ENCODE measurements around the gene PADI3. TPM values are rescaled to one million over a fixed set of nuclear protein-coding genes. Genes with fewer than 3 reads are reported as not detected.
"Not testable (repeated sequence)": the region's sequence is repeated elsewhere in the genome, so short reads cannot be mapped to it uniquely, and the experiment has no call there.

Gene PADI3
- total and polyA plus RNA-seq, 2 donors (not counting 1 experiment from before 2014, with no cell fraction given), result not detected

DNA sequence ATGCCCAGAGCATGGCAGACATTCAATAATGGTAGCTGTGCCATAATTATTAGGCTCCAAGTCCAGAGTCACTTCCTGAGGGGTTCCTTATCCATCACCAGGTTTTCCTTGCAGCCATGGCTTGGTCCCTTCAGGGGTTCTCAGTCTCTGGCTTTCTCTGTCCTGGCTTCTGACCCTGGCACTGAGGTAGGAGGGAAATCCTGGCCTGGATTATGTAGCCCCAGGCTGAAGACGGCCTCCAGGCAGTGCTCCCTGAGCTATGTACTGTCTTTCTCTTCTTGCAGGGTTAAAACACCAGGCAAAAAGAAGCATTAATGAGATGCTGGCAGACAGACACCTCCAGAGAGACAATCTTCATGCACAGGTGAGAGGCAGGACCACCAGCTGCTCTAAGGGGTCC lies 9.5 kb upstream of the PADI3 start:
- Histone ChIP-seq H3K9ac (ENCODE audit: insufficient read depth, low read length) (no peak overlapping the region), H3K4me1 (ENCODE audit: control insufficient read depth, extremely low read depth, insufficient read depth, low read length) (no peaks in the 10 kb centered on the region), H2AFZ (ENCODE audit: low read length) (no peak overlapping the region), H3K36me3 (ENCODE audit: control insufficient read depth, insufficient read depth, low read length) (no peaks in the 10 kb centered on the region), H3K4me2 (ENCODE audit: extremely low read depth, insufficient read depth, low read length) (no peak overlapping the region), H3K27ac (ENCODE audit: insufficient read depth, low read length) (no peak overlapping the region), H3K9me3 (ENCODE audit: control insufficient read depth, insufficient read depth, low read depth, low read length) (no peaks in the 10 kb centered on the region), H4K20me1 (ENCODE audit: control insufficient read depth, extremely low read depth, insufficient read depth, low read length) (no peaks in the 10 kb centered on the region), H3K27me3 (ENCODE audit: control insufficient read depth, insufficient read depth, low read length) (peaks cover 6% of the 10 kb centered on the region), H3K79me2 (ENCODE audit: control insufficient read depth, insufficient read depth, low read length) (no peaks in the 10 kb centered on the region), H3K4me3 (replicated peaks in 1 of 4; ENCODE audit: control extremely low read depth in 1 of 4, insufficient read depth in 1 of 4, low read depth in 3 of 4, low read length in 4 of 4) (no peak overlapping the region)
- TF ChIP-seq EZH2 (IDR thresholded peaks at IDR 0.05; ENCODE audit: low read length, missing control alignments), result no peak
- TF ChIP-seq, protein P1, sequence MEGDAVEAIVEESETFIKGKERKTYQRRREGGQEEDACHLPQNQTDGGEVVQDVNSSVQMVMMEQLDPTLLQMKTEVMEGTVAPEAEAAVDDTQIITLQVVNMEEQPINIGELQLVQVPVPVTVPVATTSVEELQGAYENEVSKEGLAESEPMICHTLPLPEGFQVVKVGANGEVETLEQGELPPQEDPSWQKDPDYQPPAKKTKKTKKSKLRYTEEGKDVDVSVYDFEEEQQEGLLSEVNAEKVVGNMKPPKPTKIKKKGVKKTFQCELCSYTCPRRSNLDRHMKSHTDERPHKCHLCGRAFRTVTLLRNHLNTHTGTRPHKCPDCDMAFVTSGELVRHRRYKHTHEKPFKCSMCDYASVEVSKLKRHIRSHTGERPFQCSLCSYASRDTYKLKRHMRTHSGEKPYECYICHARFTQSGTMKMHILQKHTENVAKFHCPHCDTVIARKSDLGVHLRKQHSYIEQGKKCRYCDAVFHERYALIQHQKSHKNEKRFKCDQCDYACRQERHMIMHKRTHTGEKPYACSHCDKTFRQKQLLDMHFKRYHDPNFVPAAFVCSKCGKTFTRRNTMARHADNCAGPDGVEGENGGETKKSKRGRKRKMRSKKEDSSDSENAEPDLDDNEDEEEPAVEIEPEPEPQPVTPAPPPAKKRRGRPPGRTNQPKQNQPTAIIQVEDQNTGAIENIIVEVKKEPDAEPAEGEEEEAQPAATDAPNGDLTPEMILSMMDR (conservative IDR thresholded peaks at IDR 0.05 in 1 of 2, IDR thresholded peaks at IDR 0.05 in 1 of 2; ENCODE audit: low read depth in 1 of 2, low read length in 2 of 2), result no peak
- DNase-seq (ENCODE audit: low read depth in 2 of 2), result peak; percentile 95 to 97

DNA sequence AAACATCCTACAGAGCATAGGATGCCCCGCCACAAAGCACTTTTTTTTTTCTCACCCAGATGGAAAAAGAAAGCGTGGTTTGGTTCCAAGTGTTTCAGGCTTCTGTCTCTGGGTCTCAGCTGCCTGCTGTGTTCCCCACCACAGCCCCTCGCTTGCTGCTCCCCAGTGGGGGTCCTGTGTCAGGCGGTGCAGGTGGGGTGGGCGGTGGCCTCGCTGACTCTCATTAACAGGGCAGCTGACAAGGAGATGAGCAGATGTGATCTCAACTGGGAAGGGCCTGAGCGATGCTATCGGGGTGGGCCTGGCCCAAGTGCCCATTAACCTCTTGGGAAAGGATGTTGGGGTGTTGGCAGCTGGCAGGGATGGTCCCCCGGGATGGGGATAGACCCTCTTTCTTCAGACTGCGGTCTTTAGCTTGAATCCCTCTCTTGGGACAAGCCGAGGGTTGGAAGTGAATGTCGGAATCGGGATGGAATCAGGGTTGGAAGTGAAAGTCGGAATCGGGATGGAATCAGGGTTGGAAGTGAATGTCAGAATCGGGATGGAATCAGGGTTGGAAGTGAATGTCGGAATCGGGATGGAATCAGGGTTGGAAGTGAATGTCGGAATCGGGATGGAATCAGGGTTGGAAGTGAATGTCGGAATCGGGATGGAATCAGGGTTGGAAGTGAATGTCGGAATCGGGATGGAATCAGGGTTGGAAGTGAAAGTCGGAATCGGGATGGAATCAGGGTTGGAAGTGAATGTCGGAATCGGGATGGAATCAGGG lies 7.7 kb upstream of the PADI3 start:
- H3K9me3 ChIP-seq (ENCODE audit: control insufficient read depth, insufficient read depth, low read depth, low read length); H3K27ac ChIP-seq (ENCODE audit: insufficient read depth, low read length); H3K4me2 ChIP-seq (ENCODE audit: extremely low read depth, insufficient read depth, low read length); H3K79me2 ChIP-seq (ENCODE audit: control insufficient read depth, insufficient read depth, low read length); H2AFZ ChIP-seq (ENCODE audit: low read length); H3K27me3 ChIP-seq (ENCODE audit: control insufficient read depth, insufficient read depth, low read length); H4K20me1 ChIP-seq (ENCODE audit: control insufficient read depth, extremely low read depth, insufficient read depth, low read length); H3K4me1 ChIP-seq (ENCODE audit: control insufficient read depth, extremely low read depth, insufficient read depth, low read length); H3K9ac ChIP-seq (ENCODE audit: insufficient read depth, low read length); H3K36me3 ChIP-seq (ENCODE audit: control insufficient read depth, insufficient read depth, low read length); DNase-seq (ENCODE audit: low read depth in 2 of 2); H3K4me3 ChIP-seq (replicated peaks in 1 of 4; ENCODE audit: control extremely low read depth in 1 of 4, insufficient read depth in 1 of 4, low read depth in 3 of 4, low read length in 4 of 4): not testable (repeated sequence)
- TF ChIP-seq EZH2 (IDR thresholded peaks at IDR 0.05; ENCODE audit: low read length, missing control alignments), result peak; percentile 70

DNA sequence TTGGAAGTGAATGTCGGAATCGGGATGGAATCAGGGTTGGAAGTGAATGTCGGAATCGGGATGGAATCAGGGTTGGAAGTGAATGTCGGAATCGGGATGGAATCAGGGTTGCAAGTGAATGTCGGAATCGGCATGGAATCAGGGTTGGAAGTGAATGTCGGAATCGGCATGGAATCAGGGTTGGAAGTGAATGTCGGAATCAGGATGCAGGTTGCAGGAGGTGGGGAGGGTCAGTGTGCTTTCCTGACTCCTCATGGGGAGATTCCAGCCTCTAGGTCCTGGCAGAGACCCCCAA lies 7.2 kb upstream of the PADI3 start:
- not testable (repeated sequence) for H3K27me3 ChIP-seq (ENCODE audit: control insufficient read depth, insufficient read depth, low read length); DNase-seq (ENCODE audit: low read depth in 2 of 2); H3K36me3 ChIP-seq (ENCODE audit: control insufficient read depth, insufficient read depth, low read length); H4K20me1 ChIP-seq (ENCODE audit: control insufficient read depth, extremely low read depth, insufficient read depth, low read length); H3K79me2 ChIP-seq (ENCODE audit: control insufficient read depth, insufficient read depth, low read length); H3K9ac ChIP-seq (ENCODE audit: insufficient read depth, low read length); H3K4me3 ChIP-seq (replicated peaks in 1 of 4; ENCODE audit: control extremely low read depth in 1 of 4, insufficient read depth in 1 of 4, low read depth in 3 of 4, low read length in 4 of 4); H3K27ac ChIP-seq (ENCODE audit: insufficient read depth, low read length); H2AFZ ChIP-seq (ENCODE audit: low read length); H3K4me1 ChIP-seq (ENCODE audit: control insufficient read depth, extremely low read depth, insufficient read depth, low read length); H3K9me3 ChIP-seq (ENCODE audit: control insufficient read depth, insufficient read depth, low read depth, low read length); H3K4me2 ChIP-seq (ENCODE audit: extremely low read depth, insufficient read depth, low read length)
- TF ChIP-seq EZH2 (IDR thresholded peaks at IDR 0.05; ENCODE audit: low read length, missing control alignments), result peak; percentile 68

DNA sequence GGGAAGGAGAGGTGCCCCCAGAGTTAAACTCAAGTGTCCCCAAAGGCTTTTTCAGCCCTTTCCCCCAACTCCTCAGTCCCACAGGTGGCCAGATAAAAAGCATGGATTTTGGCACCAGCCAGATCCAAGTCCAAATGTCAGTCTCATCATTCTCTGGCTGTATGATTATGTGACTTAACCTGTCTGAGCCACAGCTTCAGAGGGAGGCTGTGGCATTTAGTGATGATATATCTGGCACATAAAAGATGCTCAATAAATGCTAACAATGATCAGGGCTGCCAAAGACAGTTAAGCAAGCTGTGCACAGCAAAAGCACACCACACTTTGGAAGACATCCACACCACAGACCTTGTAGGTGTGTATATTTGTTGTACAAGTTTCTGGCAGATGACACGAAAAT lies 5.6 kb upstream of the PADI3 start:
- H3K4me3 ChIP-seq (replicated peaks in 1 of 4; ENCODE audit: control extremely low read depth in 1 of 4, insufficient read depth in 1 of 4, low read depth in 3 of 4, low read length in 4 of 4), result no peak overlapping the region
- H3K27ac ChIP-seq (ENCODE audit: insufficient read depth, low read length), result no peak overlapping the region
- no peak overlapping the region for H2AFZ ChIP-seq (ENCODE audit: low read length)
- H4K20me1 ChIP-seq (ENCODE audit: control insufficient read depth, extremely low read depth, insufficient read depth, low read length), result no peaks in the 10 kb centered on the region
- DNase-seq (ENCODE audit: low read depth in 2 of 2), result no peak
- no peaks in the 10 kb centered on the region for H3K36me3 ChIP-seq (ENCODE audit: control insufficient read depth, insufficient read depth, low read length)
- H3K9me3 ChIP-seq (ENCODE audit: control insufficient read depth, insufficient read depth, low read depth, low read length), result no peaks in the 10 kb centered on the region
- TF ChIP-seq, protein P1 (conservative IDR thresholded peaks at IDR 0.05 in 1 of 2, IDR thresholded peaks at IDR 0.05 in 1 of 2; ENCODE audit: low read depth in 1 of 2, low read length in 2 of 2), result no peak
- TF ChIP-seq EZH2 (IDR thresholded peaks at IDR 0.05; ENCODE audit: low read length, missing control alignments), result no peak
- peaks cover 6% of the 10 kb centered on the region for H3K27me3 ChIP-seq (ENCODE audit: control insufficient read depth, insufficient read depth, low read length)
- no peaks in the 10 kb centered on the region for H3K4me1 ChIP-seq (ENCODE audit: control insufficient read depth, extremely low read depth, insufficient read depth, low read length)
- no peak overlapping the region for H3K9ac ChIP-seq (ENCODE audit: insufficient read depth, low read length)
- no peaks in the 10 kb centered on the region for H3K79me2 ChIP-seq (ENCODE audit: control insufficient read depth, insufficient read depth, low read length)
- H3K4me2 ChIP-seq (ENCODE audit: extremely low read depth, insufficient read depth, low read length), result no peak overlapping the region
